Endothelial cell of umbilical vein (primary cell): ENCODE results near the gene CGB2.

Experiments used
- POLR2A ChIP-seq: IDR thresholded peaks from 2 replicates; pipeline ENCODE4 v1.6.1; 2012; ENCODE audit warnings: low read depth, mild to moderate bottlenecking, control low read depth, low read length
- TF ChIP-seq, protein P1 (sequence below), 2 donors: IDR thresholded peaks; 1 replicate in 1 of 2; 2 replicates in 1 of 2; pipeline ENCODE4 v1.5.1; 2011; ENCODE audit warnings: low read length in 2 of 2, mild to moderate bottlenecking in 2 of 2, moderate library complexity in 2 of 2, control low read depth in 1 of 2, inconsistent platforms in 1 of 2, low read depth in 1 of 2; ENCODE audit not compliant: insufficient read depth in 1 of 2; ENCODE audit errors: extremely low read depth in 1 of 2

DNA sequence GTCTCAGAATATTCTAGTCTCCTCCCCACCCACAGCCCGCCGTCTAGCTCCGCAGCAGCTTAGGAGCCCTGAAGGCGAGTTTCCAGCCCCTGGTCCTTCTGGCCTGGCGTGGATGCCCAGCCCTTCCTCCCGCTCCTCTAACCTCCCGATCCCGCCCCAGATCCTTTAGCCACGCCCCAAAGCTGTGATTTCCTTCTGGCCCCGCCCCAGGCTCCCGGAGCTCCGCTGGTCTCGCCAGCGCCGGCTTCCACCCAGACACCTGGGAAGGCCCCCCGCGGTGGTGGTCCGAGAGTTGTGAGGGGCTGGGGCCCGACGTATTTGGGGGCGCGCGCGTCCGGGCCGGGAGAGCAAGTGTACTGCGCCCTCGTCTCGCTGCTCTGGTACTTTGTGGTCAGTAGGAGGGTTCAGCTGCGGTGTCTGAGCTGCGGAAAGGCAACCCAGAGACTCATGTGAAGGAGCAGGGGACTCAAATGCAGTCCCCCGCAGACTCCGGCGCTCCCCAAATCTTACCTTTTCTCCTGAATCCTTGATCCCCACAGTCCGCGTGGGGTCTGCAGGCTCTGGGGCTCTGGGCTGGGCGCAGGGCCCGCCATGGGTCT lies 26.0 kb downstream of the CGB2 start, which contains the start of gene CGB7:
- TF ChIP-seq, protein P1, sequence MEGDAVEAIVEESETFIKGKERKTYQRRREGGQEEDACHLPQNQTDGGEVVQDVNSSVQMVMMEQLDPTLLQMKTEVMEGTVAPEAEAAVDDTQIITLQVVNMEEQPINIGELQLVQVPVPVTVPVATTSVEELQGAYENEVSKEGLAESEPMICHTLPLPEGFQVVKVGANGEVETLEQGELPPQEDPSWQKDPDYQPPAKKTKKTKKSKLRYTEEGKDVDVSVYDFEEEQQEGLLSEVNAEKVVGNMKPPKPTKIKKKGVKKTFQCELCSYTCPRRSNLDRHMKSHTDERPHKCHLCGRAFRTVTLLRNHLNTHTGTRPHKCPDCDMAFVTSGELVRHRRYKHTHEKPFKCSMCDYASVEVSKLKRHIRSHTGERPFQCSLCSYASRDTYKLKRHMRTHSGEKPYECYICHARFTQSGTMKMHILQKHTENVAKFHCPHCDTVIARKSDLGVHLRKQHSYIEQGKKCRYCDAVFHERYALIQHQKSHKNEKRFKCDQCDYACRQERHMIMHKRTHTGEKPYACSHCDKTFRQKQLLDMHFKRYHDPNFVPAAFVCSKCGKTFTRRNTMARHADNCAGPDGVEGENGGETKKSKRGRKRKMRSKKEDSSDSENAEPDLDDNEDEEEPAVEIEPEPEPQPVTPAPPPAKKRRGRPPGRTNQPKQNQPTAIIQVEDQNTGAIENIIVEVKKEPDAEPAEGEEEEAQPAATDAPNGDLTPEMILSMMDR (IDR thresholded peaks at IDR 0.05; ENCODE audit: extremely low read depth in 1 of 2, insufficient read depth in 1 of 2, low read depth in 1 of 2, low read length in 2 of 2), result no peak
- no peak for TF ChIP-seq POLR2A
